Thyroid gland (tissue), 4 donors: Measurements from ENCODE around the gene GID4. TPM values are rescaled to one million over a fixed set of nuclear protein-coding genes. Genes with fewer than 3 reads are reported as not detected.

Experiments used
- DNase-seq, 2 donors: peaks; one replicate each; pipeline ENCODE4 v3.0.0-alpha.2; 2019
- H3K27ac ChIP-seq, 3 donors: fragments of 200-600 bp; sonication (generic); 1 replicate in 2 of 3; 2 replicates in 1 of 3; pipeline ENCODE4 v1.5.1; 2016 to 2019; ENCODE audit warnings: mild to moderate bottlenecking in 1 of 3, moderate library complexity in 1 of 3
- H3K27me3 ChIP-seq: fragments of 200-600 bp; sonication (generic); one replicate; pipeline ENCODE4 v1.5.1; 2019
- H3K36me3 ChIP-seq, 2 donors: fragments of 200-600 bp; sonication (generic); one replicate each; pipeline ENCODE4 v1.5.1; 2016 to 2019
- H3K4me1 ChIP-seq, 2 donors: fragments of 200-600 bp; sonication (generic); one replicate each; pipeline ENCODE4 v1.5.1; 2017 to 2019
- H3K4me3 ChIP-seq, 3 donors: fragments of 200-600 bp; sonication (generic); replicated peaks in 1 of 3; 1 replicate in 2 of 3; 2 replicates in 1 of 3; pipeline ENCODE4 v1.5.1; 2016; ENCODE audit warnings: mild to moderate bottlenecking in 1 of 3
- H3K9me3 ChIP-seq: fragments of 200-600 bp; sonication (generic); one replicate; pipeline ENCODE4 v1.5.1; 2017
- CTCF ChIP-seq, 6 experiments: fragments of 200-600 bp in 3 of 6; fragments of 450-650 bp in 3 of 6; sonication (generic) in 3 of 6; IDR thresholded peaks; one replicate each; pipeline ENCODE4 v1.5.1; 2016 to 2019; ENCODE audit warnings: antibody characterized with exemption in 6 of 6, mild to moderate bottlenecking in 2 of 6, inconsistent platforms in 1 of 6, moderate library complexity in 1 of 6
- POLR2A ChIP-seq, 2 donors: fragments of 450-650 bp; IDR thresholded peaks; one replicate each; pipeline ENCODE4 v1.6.1; 2017; ENCODE audit warnings: antibody characterized with exemption in 2 of 2, mild to moderate bottlenecking in 2 of 2, moderate library complexity in 1 of 2
- WGBS, 2 donors: methylation state at CpG; one replicate each; pipeline ENCODE4 v1.1.5; 2017; 5-methylcytosine and 5-hydroxymethylcytosine counted together
- intact Hi-C: fragments of 100-400 bp; cut with DNase I; formaldehyde crosslinking; loops from one replicate; pipeline ENCODE4 v1.15.1; 2023
- total RNA-seq, 4 donors: library from RNA; depleted of rRNA; stranded (reverse); fragments of >200 nt; gene quantifications; one replicate each; pipeline ENCODE4 v1.2.3, GENCODE V29; 2016

The GID4 gene
- total RNA-seq, 4 donors from 2014 or later = 12.6 to 16.8 (median 13.5) TPM

- Histone ChIP-seq H3K27me3 (no peaks in the 10 kb centered on the region), H3K4me1 (no peaks in the 10 kb centered on the region), H3K4me3 (no peak overlapping the region), H3K27ac (no peak overlapping the region), H3K9me3 (no peaks in the 10 kb centered on the region), H3K36me3 (no peaks in the 10 kb centered on the region)
- WGBS, 2 donors = 86% methylated on average over 5 of the region's 5 CpGs
- intact Hi-C loops = no loop called here
- TF ChIP-seq POLR2A (IDR thresholded peaks at IDR 0.05) = no peak
- TF ChIP-seq CTCF (IDR thresholded peaks at IDR 0.05) = no peak
- no peak for DNase-seq
Measured at GRCh38 chr17:18008496-18009268, 30.5 kb upstream of the GID4 start.

- no peaks in the 10 kb centered on the region for H3K36me3 ChIP-seq
- TF ChIP-seq CTCF (IDR thresholded peaks at IDR 0.05) = no peak
- no peak for TF ChIP-seq POLR2A (IDR thresholded peaks at IDR 0.05)
- no peaks in the 10 kb centered on the region for H3K9me3 ChIP-seq
- WGBS, 2 donors = 91 to 96% methylated on average over 8 of the region's 8 CpGs
- DNase-seq = no peak
- H3K27me3 ChIP-seq = no peaks in the 10 kb centered on the region
- H3K4me3 ChIP-seq = no peak overlapping the region
- H3K27ac ChIP-seq = no peak overlapping the region
- intact Hi-C loops = no loop called here
- peaks cover 0 to 4% of the 10 kb centered on the region in 2 donors for H3K4me1 ChIP-seq
Measured at GRCh38 chr17:18009609-18010420, 29.4 kb upstream of the GID4 start.

GRCh38 chr17:18011286-18011685 is 27.9 kb upstream of the GID4 start:
- DNase-seq = no peak
- H3K4me1 ChIP-seq = peaks cover 0 to 4% of the 10 kb centered on the region in 2 donors
- TF ChIP-seq CTCF (IDR thresholded peaks at IDR 0.05) (no peak), POLR2A (IDR thresholded peaks at IDR 0.05) (no peak)
- 96 to 97% methylated on average over 3 to 5 of the region's 5 CpGs for WGBS, 2 donors
- H3K4me3 ChIP-seq = no peak overlapping the region
- intact Hi-C loops = no loop called here
- no peaks in the 10 kb centered on the region for H3K36me3 ChIP-seq
- no peaks in the 10 kb centered on the region for H3K9me3 ChIP-seq
- H3K27ac ChIP-seq = no peak overlapping the region
- H3K27me3 ChIP-seq = no peaks in the 10 kb centered on the region

- Histone ChIP-seq H3K27ac (peak overlapping the region in 1 of 3 donors; percentile 49), H3K4me3 (no peak overlapping the region), H3K36me3 (no peaks in the 10 kb centered on the region), H3K9me3 (no peaks in the 10 kb centered on the region), H3K4me1 (peaks cover 17 to 24% of the 10 kb centered on the region in 2 donors), H3K27me3 (no peaks in the 10 kb centered on the region)
- TF ChIP-seq CTCF (IDR thresholded peaks at IDR 0.05) = no peak
- TF ChIP-seq POLR2A (IDR thresholded peaks at IDR 0.05) = no peak
- intact Hi-C loops = no loop called here
- 95 to 96% methylated on average over 6 of the region's 6 CpGs for WGBS, 2 donors
- no peak for DNase-seq
Measured at GRCh38 chr17:18014006-18014405, 25.2 kb upstream of the GID4 start.

GRCh38 chr17:18015593-18015992 is 23.6 kb upstream of the GID4 start:
- Histone ChIP-seq H3K27me3 (no peaks in the 10 kb centered on the region), H3K36me3 (no peaks in the 10 kb centered on the region), H3K4me3 (no peak overlapping the region), H3K4me1 (peaks cover 17 to 31% of the 10 kb centered on the region in 2 donors), H3K27ac (no peak overlapping the region), H3K9me3 (no peaks in the 10 kb centered on the region)
- TF ChIP-seq POLR2A (IDR thresholded peaks at IDR 0.05) (no peak), CTCF (IDR thresholded peaks at IDR 0.05) (no peak)
- DNase-seq = no peak
- intact Hi-C loops = no loop called here
- 93 to 95% methylated on average over 5 of the region's 5 CpGs for WGBS, 2 donors
